ENCODE data around the gene MNT. TPM values are rescaled to one million over a fixed set of nuclear protein-coding genes. Genes with fewer than 3 reads are reported as not detected.

The MNT gene
- total and polyA plus RNA-seq, 4 donors = 10.2 to 47.0 (median 14.8) TPM

- Histone ChIP-seq H3K27me3 (ENCODE audit: control insufficient read depth in 3 of 3, insufficient read depth in 3 of 3, low read length in 2 of 3) (no peaks in the 10 kb centered on the region), H3K4me3 (no peak overlapping the region), H3K36me3 (ENCODE audit: control insufficient read depth in 4 of 4, insufficient read depth in 4 of 4, low read length in 4 of 4) (peaks cover 0 to 42% (median 8%) of the 10 kb centered on the region in 4 donors), H3K9ac (ENCODE audit: insufficient read depth in 1 of 2, low read length in 2 of 2) (no peak overlapping the region), H3K27ac (ENCODE audit: low read depth in 1 of 2, low read length in 1 of 2) (no peak overlapping the region), H3K4me1 (ENCODE audit: control insufficient read depth in 5 of 5, insufficient read depth in 5 of 5, low read length in 5 of 5) (peaks cover 0 to 22% (median 3%) of the 10 kb centered on the region in 5 donors), H3K9me3 (ENCODE audit: control insufficient read depth in 4 of 4, insufficient read depth in 3 of 4, low read length in 3 of 4) (no peaks in the 10 kb centered on the region)
- ATAC-seq (ENCODE audit: insufficient read depth, low FRiP score) (no peak), DNase-seq (no peak)
- TF ChIP-seq CTCF (IDR thresholded peaks at IDR 0.05; ENCODE audit: control extremely low read depth, extremely low read depth) = no peak
- WGBS, 2 donors = 94 to 96% methylated on average over 20 of the region's 20 CpGs
Measured at GRCh38 chr17:2365132-2365531, 35.7 kb downstream of the MNT start.

GRCh38 chr17:2364763-2365116 lies 36.1 kb downstream of the MNT start:
- no peak for ATAC-seq (ENCODE audit: insufficient read depth, low FRiP score)
- TF ChIP-seq CTCF (IDR thresholded peaks at IDR 0.05; ENCODE audit: control extremely low read depth, extremely low read depth) = no peak
- Histone ChIP-seq H3K36me3 (ENCODE audit: control insufficient read depth in 4 of 4, insufficient read depth in 4 of 4, low read length in 4 of 4) (peaks cover 0 to 42% (median 8%) of the 10 kb centered on the region in 4 donors), H3K9me3 (ENCODE audit: control insufficient read depth in 4 of 4, insufficient read depth in 3 of 4, low read length in 3 of 4) (no peaks in the 10 kb centered on the region), H3K9ac (ENCODE audit: insufficient read depth in 1 of 2, low read length in 2 of 2) (no peak overlapping the region), H3K27me3 (ENCODE audit: control insufficient read depth in 3 of 3, insufficient read depth in 3 of 3, low read length in 2 of 3) (no peaks in the 10 kb centered on the region), H3K27ac (ENCODE audit: low read depth in 1 of 2, low read length in 1 of 2) (no peak overlapping the region), H3K4me1 (ENCODE audit: control insufficient read depth in 5 of 5, insufficient read depth in 5 of 5, low read length in 5 of 5) (peaks cover 0 to 22% (median 3%) of the 10 kb centered on the region in 5 donors), H3K4me3 (no peak overlapping the region)
- WGBS, 2 donors = 92 to 95% methylated on average over 12 of the region's 12 CpGs
- no peak for DNase-seq

- ATAC-seq (ENCODE audit: insufficient read depth, low FRiP score) = no peak
- Histone ChIP-seq H3K9me3 (ENCODE audit: control insufficient read depth in 4 of 4, insufficient read depth in 3 of 4, low read length in 3 of 4) (no peaks in the 10 kb centered on the region), H3K4me1 (ENCODE audit: control insufficient read depth in 5 of 5, insufficient read depth in 5 of 5, low read length in 5 of 5) (peaks cover 0 to 18% (median 3%) of the 10 kb centered on the region in 5 donors), H3K4me3 (no peak overlapping the region), H3K27ac (ENCODE audit: low read depth in 1 of 2, low read length in 1 of 2) (no peak overlapping the region), H3K27me3 (ENCODE audit: control insufficient read depth in 3 of 3, insufficient read depth in 3 of 3, low read length in 2 of 3) (no peaks in the 10 kb centered on the region), H3K9ac (ENCODE audit: insufficient read depth in 1 of 2, low read length in 2 of 2) (no peak overlapping the region), H3K36me3 (ENCODE audit: control insufficient read depth in 4 of 4, insufficient read depth in 4 of 4, low read length in 4 of 4) (peaks cover 0 to 42% (median 8%) of the 10 kb centered on the region in 4 donors)
- peak in 1 of 3 donors; percentile 38 for DNase-seq
- 81 to 83% methylated on average over 24 to 26 of the region's 26 CpGs for WGBS, 2 donors
- no peak for TF ChIP-seq CTCF (IDR thresholded peaks at IDR 0.05; ENCODE audit: control extremely low read depth, extremely low read depth)
Measured at GRCh38 chr17:2363851-2364762, 36.8 kb downstream of the MNT start.

Data from lung (tissue), 12 donors.